HG03354 (cell line): Measurements from ENCODE around the gene BTBD1.

ENCODE experiments used
- ATAC-seq: cut with Tn5 transposase; IDR thresholded peaks from one replicate; pipeline ENCODE4 v1.9.1; 2021; ENCODE audit warnings: mild to moderate bottlenecking; ENCODE audit not compliant: unreplicated experiment, poor library complexity, severe bottlenecking

Gene BTBD1

GRCh38 chr15:83066734-83067637 is at the start of gene BTBD1:
Gene BTBD1, minus strand, starts transcription at chr15:83067252. Its CDS starts 101 bp downstream, at chr15:83067151.
- ATAC-seq: peak; percentile 85

- no peak for ATAC-seq
Measured at GRCh38 chr15:83115831-83116565, 48.9 kb upstream of the BTBD1 start.

GRCh38 chr15:83115410-83115809 is 48.4 kb upstream of the BTBD1 start:
- no peak for ATAC-seq

- no peak for ATAC-seq
Measured at GRCh38 chr15:83114856-83115255, 47.8 kb upstream of the BTBD1 start.

GRCh38 chr15:83113881-83114674 is 47.0 kb upstream of the BTBD1 start:
- ATAC-seq: no peak

- ATAC-seq: no peak
Measured at GRCh38 chr15:83112956-83113299, 45.9 kb upstream of the BTBD1 start.

GRCh38 chr15:83112233-83112955 is 45.3 kb upstream of the BTBD1 start:
- ATAC-seq: no peak

- no peak for ATAC-seq
Measured at GRCh38 chr15:83111149-83111548, 44.1 kb upstream of the BTBD1 start.

- no peak for ATAC-seq
Measured at GRCh38 chr15:83110381-83110780, 43.3 kb upstream of the BTBD1 start.

GRCh38 chr15:83109532-83109931 is 42.5 kb upstream of the BTBD1 start:
- no peak for ATAC-seq

GRCh38 chr15:83108266-83109219 is 41.5 kb upstream of the BTBD1 start:
- ATAC-seq: peak; percentile 69

- peak; percentile 17 for ATAC-seq
Measured at GRCh38 chr15:83107841-83108181, 40.8 kb upstream of the BTBD1 start.

- peak; percentile 46 for ATAC-seq
Measured at GRCh38 chr15:83106994-83107840, 40.2 kb upstream of the BTBD1 start, which contains the start of gene TM6SF1. Gene TM6SF1, plus strand, starts transcription at chr15:83107645. Its CDS starts 36 bp downstream, at chr15:83107681.

- ATAC-seq: no peak
Measured at GRCh38 chr15:83105440-83105839, 38.4 kb upstream of the BTBD1 start.

GRCh38 chr15:83104141-83104540 is 37.1 kb upstream of the BTBD1 start:
- no peak for ATAC-seq

GRCh38 chr15:83102346-83102745 is 35.3 kb upstream of the BTBD1 start:
- no peak for ATAC-seq

- no peak for ATAC-seq
Measured at GRCh38 chr15:83100097-83100646, 33.1 kb upstream of the BTBD1 start.
